Stimulated activated CD4-positive, alpha-beta T cell treated with anti-CD3 and anti-CD28 coated beads, Interleukin-1b, Interleukin-23, amount 100 ng/mL, for 24 hours (primary cell): ENCODE data around the gene HMOX1.

Experiments used
- DNase-seq, 4 experiments: peaks; one replicate each; pipeline ENCODE4 v3.0.0-alpha.2; 2020; ENCODE audit warnings: low read depth in 4 of 4, low spot score in 1 of 4

The HMOX1 gene

GRCh38 chr22:35400501-35400790 is 19.6 kb downstream of the HMOX1 start:
- DNase-seq, result peak in 1 of 4 experiments; percentile 25

DNA sequence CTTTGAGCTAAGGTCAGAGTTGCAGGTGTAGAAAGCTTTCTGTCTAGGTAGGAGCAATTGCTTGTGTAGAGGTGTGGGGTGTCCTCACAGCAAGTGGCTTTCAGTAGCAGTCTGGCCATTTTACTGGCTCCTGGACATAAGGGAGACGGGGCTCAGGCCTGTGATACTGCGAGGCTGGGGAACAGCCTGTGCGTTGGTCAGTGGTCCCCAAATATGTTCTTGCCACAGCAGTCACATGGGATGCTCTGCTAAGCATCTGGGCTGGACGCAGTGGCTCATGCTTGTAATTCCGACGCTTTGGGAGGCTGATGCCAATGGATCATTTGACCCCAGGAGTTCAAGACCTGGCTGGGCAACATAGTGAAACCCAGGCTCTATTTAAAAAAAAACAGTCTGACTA is 21.0 kb downstream of the HMOX1 start:
- no peak for DNase-seq

DNA sequence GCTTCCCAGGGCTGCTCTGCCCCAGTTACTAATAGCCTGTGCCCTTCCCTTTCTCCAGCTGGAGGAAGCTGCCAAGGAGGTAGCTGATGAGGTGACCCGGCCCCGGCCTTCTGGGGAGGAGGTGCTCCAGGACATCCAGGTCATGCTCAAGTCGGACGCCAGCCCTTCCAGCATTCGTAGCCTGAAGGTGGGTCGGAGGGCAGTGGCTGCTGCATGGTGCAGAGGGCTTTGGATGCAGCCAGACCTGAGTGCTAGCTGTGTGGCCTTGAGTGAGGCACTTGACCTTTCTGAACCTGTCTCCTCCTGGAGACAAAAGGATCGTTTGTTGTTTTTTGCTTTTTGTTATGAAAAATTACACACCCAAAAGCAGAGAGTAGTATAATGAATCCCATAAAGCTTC is 22.5 kb downstream of the HMOX1 start:
- no peak for DNase-seq

- DNase-seq, result no peak
Measured at GRCh38 chr22:35404176-35404575, 23.3 kb downstream of the HMOX1 start.

- DNase-seq, result no peak
Measured at GRCh38 chr22:35406443-35406842, 25.5 kb downstream of the HMOX1 start.

- no peak for DNase-seq
Measured at GRCh38 chr22:35407362-35407761, 26.5 kb downstream of the HMOX1 start.

DNA sequence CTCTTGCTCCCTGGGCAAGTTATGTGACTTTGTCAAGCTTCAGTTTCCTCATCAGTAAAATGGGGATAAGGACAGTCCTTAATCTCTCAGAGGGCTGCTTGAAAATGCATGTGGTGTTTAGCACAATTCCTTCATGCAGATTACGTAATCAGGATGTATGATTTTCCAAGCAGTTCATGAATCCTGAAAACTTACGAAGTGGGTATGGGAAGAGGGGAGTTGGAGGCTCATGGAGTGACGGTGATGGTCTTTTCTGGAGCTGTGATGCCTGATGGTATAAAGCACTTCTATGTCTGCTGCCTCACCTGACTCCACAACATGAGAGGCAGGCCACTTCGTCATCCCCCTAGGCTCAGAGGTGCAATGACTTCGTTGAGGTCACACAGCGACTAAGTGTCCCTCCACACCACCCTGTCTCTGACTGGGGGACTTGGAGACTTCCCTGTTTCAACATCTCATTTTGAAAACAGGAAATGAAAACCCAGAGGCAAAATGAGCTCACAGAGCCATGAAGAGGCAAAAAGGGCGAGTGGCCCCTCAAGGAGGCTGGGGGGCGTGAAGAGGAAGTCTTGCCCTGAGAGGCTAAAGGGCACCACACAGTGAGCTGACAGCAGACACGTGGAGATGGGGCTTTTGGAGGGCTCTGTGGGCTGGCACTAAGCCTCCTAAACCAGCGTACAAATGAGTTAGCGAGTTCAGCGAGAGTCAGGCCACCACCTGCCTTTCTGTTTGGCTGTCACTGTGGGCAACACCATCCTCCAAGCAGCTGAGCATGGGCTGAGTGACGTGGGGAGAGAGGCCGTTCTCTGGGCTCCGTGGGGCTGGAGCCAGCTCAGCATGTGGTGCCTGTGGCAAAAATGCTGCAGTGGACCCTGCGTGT is 29.1 kb downstream of the HMOX1 start:
- no peak for DNase-seq

DNA sequence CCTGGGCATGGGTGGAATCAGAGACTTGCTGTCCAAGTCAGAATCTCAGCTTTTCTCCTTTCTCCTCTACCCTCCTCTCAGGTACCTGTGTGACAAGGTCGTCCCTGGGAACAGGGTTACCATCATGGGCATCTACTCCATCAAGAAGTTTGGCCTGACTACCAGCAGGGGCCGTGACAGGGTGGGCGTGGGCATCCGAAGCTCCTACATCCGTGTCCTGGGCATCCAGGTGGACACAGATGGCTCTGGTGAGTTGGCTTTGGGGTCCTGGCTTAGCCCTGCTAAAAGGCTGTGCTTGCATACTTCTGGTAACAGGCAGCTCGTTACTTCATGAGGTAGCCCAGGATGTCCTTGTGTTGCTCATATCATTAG is 29.8 kb downstream of the HMOX1 start:
- DNase-seq, result no peak

DNA sequence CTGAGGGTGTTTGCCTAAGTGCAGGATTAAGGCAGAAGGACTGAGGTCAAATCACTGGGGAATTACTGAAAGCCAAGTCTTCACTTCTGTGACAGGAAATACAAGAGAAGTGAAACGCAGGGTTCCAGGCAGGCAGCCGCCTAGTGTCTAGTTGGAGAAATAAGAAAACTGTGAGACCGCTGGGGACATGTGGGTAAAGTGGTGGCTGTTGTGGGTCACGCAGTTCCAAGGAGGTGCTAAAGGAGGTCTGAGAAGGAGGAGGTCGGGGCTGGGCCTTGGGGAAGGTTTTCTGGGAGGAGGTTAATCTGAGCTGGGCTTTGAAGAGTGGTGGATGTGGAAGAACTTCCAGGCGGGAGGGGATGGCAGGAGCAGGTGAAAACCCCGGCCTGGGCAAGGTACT is 30.2 kb downstream of the HMOX1 start:
- DNase-seq, result no peak

- no peak for DNase-seq
Measured at GRCh38 chr22:35413624-35414023, 32.7 kb downstream of the HMOX1 start.

GRCh38 chr22:35417606-35418005 is 36.7 kb downstream of the HMOX1 start:
- no peak for DNase-seq

DNA sequence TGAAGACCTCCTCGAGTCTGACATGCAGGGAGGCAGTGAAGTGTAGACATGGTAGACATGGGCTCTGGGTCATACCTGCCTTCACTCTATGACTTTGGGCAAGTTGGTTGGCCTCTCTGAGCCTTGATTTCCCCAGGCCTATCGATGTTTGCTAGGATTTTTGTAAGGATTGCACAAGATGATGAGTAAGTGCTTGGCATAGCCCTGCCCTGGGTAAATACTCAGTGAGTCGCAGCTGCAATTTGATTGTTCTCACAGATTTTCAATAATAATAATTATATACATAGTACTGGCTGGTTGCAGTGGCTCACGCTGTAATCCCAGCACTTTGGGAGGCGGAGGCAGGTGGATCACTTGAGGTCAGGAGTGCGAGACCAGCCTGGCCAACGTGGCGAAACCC is 37.2 kb downstream of the HMOX1 start:
- no peak for DNase-seq

- no peak for DNase-seq
Measured at GRCh38 chr22:35418731-35419130, 37.8 kb downstream of the HMOX1 start.

DNA sequence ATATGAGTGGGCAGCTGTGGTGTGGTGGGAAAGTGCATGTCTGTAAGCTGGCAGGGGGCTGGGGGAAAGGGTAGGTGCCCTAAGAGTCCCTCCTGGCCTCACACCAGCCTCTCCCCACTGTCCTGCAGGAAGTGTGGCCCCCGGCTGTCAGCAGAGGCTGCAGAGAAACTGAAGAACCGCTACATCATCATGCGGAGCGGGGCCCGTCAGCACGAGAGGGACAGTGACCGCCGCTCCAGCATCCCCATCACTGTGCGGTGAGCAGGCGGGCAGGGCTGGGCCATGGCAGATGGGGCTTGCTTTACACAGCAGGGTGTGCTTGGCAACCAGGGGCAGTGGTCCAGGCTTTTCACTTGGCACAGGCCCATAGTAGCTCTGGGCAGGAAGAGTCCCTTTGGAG is 38.9 kb downstream of the HMOX1 start:
- no peak for DNase-seq

DNA sequence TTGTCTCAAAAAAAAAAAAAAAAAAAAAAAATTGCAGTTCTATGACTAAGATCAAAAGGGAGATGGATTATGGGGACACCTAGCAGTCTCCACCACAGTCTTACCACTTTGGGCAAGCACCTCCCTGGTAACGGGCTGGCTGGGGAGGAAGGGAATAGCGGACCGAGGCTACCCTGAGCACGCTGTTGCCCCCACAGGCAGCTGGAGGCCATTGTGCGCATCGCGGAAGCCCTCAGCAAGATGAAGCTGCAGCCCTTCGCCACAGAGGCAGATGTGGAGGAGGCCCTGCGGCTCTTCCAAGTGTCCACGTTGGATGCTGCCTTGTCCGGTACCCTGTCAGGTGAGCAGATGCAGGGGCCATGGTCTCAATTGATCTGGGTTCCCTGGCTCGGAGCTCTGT is 40.2 kb downstream of the HMOX1 start:
- no peak for DNase-seq

DNA sequence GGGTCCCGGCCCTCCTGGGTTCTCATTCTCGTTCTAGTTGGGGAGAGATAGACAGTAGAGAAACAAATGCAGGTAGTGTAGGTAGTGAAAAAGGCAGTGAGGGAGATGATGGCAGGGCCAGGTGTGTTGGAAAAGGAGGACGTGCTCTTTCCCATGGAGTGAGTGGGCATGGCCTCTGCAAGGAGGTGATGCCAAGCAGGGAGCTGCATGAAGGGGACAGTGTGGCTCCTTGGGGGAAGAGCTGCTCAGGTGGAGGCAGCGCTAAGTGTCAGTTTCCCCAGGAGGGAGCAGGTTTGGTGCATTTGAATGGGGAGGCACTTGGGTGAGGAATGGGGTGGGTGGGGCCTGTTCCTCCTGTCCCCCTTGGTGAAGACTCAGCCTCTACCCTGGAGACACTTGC is 41.2 kb downstream of the HMOX1 start:
- DNase-seq, result no peak

- DNase-seq, result no peak
Measured at GRCh38 chr22:35422936-35423335, 42.0 kb downstream of the HMOX1 start.

- DNase-seq, result no peak
Measured at GRCh38 chr22:35424081-35424480, 43.2 kb downstream of the HMOX1 start.

- DNase-seq, result no peak
Measured at GRCh38 chr22:35424761-35425160, 43.9 kb downstream of the HMOX1 start.

DNA sequence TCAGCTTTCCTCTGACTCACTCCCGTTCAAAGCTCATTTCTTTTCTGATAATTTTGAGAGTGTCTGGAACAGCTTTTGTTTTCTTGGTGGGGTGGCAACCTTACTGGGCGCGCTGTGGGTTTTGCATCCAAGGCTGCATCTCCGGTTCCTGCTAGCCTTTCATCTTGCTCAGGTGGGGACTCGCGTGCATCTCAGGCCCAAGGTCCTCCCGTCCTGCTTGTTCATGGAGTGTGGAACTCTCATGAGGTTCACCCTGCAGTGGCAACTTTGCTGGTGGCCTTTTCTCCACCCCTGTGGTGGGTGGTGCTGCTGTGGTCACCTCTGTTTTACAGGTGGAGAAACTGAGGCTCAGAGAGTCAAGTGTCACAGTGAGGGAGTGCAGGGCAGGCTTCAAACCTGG is 44.6 kb downstream of the HMOX1 start:
- no peak for DNase-seq

GRCh38 chr22:35425971-35426800 is 45.3 kb downstream of the HMOX1 start:
- DNase-seq, result no peak

GRCh38 chr22:35426801-35427140 is 45.9 kb downstream of the HMOX1 start:
- no peak for DNase-seq

GRCh38 chr22:35430897-35431322 is 50.0 kb downstream of the HMOX1 start:
- DNase-seq, result peak; percentile 40 to 62 (median 48)
